Choroid plexus epithelial cell (primary cell): Measurements from ENCODE around the gene ZNF554.

Source experiments
- DNase-seq: peaks from one replicate; pipeline ENCODE4 v3.0.0-alpha.2; 2010; ENCODE audit warnings: low read depth
- H3K4me3 ChIP-seq: 2 replicates; pipeline ENCODE4 v1.5.1; 2011; ENCODE audit warnings: low read depth, mild to moderate bottlenecking, control low read depth, low read length, moderate library complexity
- CTCF ChIP-seq: conservative IDR thresholded peaks from 2 replicates; pipeline ENCODE4 v1.5.1; 2011; ENCODE audit warnings: low read depth, mild to moderate bottlenecking, control low read depth, inconsistent platforms, low read length, moderate library complexity

ZNF554 gene

GRCh38 chr19:2803486-2804155 is 16.0 kb upstream of the ZNF554 start:
- no peak for DNase-seq
- TF ChIP-seq CTCF = no peak
- no peak overlapping the region for H3K4me3 ChIP-seq

- TF ChIP-seq CTCF = no peak
- no peak for DNase-seq
- no peak overlapping the region for H3K4me3 ChIP-seq
Measured at GRCh38 chr19:2804156-2805004, 15.3 kb upstream of the ZNF554 start.

- DNase-seq = no peak
- TF ChIP-seq CTCF = no peak
- H3K4me3 ChIP-seq = no peak overlapping the region
Measured at GRCh38 chr19:2805261-2805900, 14.3 kb upstream of the ZNF554 start.

GRCh38 chr19:2805991-2806649 is 13.5 kb upstream of the ZNF554 start:
- TF ChIP-seq CTCF = no peak
- no peak overlapping the region for H3K4me3 ChIP-seq

GRCh38 chr19:2806736-2807378 is 12.8 kb upstream of the ZNF554 start:
- no peak for TF ChIP-seq CTCF
- no peak for DNase-seq
- no peak overlapping the region for H3K4me3 ChIP-seq

More at GRCh38 chr19:2805991-2806649, 13.5 kb upstream of the ZNF554 start:
- DNase-seq = no peak

GRCh38 chr19:2807379-2808128 is 12.1 kb upstream of the ZNF554 start:
- no peak for DNase-seq
- no peak for TF ChIP-seq CTCF
- H3K4me3 ChIP-seq = no peak overlapping the region
